ENCODE data around the gene RASA3.
"Not testable (repeated sequence)": the region's sequence is repeated elsewhere in the genome, so short reads cannot be mapped to it uniquely, and the experiment has no call there.

The RASA3 gene

GRCh38 chr13:114101358-114102130 is 30.9 kb downstream of the RASA3 start:
- DNase-seq (ENCODE audit: low read depth in 2 of 2): no peak

DNA sequence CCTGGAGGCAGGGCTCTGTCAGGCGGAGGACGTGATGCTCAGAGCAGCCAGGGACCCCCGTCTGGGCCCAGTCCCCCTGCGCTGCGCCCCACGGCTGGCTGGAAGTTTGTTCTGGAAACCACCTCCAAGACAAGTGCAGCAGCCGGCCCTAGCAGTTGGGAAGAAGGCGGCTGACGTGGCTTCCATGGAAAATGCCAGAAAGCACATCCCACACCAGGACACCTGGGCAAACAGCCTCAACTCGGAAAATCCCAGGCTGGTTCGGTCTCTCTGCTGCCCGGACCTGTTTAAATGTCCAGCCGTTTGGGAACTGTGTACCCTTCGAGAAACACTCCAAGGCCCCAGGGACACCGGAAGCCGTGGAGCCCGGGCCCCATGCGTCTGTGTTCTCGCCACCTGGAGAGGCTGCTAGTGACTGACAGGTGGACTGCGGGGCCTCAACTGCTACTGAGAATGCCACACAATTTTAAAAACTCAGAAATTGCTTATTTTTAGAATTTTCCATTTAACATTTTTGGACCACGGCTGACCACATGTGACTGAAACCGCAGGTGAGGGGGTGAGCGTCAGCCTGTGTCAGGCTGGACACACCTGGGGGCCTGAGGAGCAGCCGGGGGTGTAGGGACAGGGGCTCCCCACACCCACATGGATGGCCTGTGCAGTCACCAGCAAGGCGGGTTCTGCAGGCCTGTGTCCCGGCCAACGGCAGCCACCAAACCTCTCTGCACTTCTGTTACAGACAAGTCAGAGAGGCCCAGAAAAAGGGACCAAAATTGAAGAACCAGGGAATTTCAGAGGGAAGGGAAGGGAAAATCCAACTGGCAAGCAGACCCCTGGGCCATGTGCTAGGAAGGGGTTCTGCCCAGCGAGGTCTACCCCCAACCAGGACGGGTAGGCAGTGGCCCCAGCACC is 31.7 kb downstream of the RASA3 start:
- DNase-seq (ENCODE audit: low read depth in 2 of 2): no peak

DNA sequence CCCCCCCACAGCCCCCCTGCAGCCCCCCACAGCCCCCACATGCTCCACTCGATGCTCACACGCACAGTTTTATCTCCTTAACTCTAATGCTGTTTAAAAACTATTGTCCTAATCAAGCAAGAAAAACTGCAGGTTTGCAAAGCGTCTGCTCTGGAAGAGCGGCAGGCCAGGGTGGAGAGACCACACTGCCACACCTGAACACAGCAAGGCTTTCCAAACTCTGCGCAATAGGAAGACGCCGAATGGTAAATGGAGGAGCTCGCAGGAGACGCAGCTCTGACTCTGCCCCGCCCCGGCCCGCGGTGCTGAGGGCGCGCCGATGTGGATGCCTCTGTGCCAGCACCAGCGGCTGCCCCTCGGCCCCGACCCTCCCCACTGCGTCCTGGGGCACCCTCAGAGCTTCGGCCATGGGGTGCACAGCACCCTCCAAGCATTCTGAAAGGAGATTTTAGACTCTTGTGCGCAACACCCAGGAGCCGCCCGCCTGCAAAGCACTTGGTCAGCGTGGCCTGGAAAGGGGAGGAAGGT is 32.4 kb downstream of the RASA3 start:
- DNase-seq (ENCODE audit: low read depth in 2 of 2): no peak

GRCh38 chr13:114099191-114099590 is 33.2 kb downstream of the RASA3 start:
- DNase-seq (ENCODE audit: low read depth in 2 of 2): no peak

- not testable (repeated sequence) for DNase-seq (ENCODE audit: low read depth in 2 of 2)
Measured at GRCh38 chr13:114098689-114099056, 33.8 kb downstream of the RASA3 start.

- DNase-seq (ENCODE audit: low read depth in 2 of 2): no peak
Measured at GRCh38 chr13:114097893-114098688, 34.3 kb downstream of the RASA3 start.

GRCh38 chr13:114097212-114097892 is 35.1 kb downstream of the RASA3 start:
- no peak for DNase-seq (ENCODE audit: low read depth in 2 of 2)

- no peak for DNase-seq (ENCODE audit: low read depth in 2 of 2)
Measured at GRCh38 chr13:114096811-114097211, 35.6 kb downstream of the RASA3 start.

- DNase-seq (ENCODE audit: low read depth in 2 of 2): no peak
Measured at GRCh38 chr13:114096031-114096485, 36.4 kb downstream of the RASA3 start.

DNA sequence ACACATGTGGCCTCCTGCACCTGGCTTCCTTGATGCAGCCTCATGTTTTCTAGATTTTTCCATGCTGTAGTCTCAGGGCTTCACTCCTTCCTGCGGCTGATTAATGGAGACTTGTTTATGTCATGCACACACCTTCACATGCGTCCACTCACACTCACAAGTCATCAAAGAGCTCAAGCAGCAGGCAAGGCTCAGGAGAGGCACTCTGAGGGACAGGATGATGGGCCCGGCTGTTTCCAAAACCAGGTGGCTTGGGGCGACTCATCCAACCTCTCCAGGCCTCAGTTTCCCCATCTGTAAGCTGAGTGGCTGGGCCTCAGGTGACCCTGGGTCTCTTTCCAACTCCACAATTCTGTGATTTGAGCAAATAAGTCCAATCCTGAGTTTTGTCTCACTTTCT is 36.9 kb downstream of the RASA3 start:
- no peak for DNase-seq (ENCODE audit: low read depth in 2 of 2)

DNA sequence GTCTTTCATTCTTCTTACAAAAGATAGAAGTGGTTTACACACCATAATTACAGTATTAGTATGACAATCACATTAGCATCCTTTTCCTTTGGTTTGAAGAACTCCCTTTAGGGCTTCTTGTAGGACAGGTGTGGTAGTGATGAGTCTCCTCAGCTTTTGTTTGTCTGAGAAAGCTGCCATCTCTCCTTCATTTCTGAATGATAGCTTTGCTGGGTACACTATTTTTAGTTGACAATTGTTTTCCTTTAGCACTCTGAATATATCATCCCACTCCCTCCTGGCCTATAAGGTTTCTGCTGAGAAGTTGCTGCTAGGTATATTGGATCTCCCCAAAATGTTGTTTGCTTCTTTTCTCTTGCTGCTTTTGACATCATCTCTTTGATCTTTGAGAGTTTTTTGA is 39.3 kb downstream of the RASA3 start:
- DNase-seq (ENCODE audit: low read depth in 2 of 2): no peak

DNA sequence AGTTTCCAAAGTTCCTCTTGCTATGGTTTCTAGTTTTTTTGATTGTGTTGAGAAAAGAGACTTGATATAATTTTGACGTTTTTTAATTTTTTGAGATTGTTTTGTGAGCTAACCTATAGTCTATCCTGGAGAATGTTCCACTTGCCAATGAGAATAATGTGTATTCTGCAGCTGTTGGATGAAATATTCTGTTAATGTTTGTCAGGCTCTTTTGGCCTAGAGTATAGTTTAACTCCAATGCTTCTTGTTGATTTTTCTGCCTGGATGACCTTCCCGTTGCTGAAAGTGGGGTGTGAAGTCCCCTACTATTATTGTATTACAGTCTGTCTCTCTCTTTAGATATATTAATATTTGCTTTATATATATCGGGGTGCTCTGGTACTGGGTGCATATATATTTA is 40.0 kb downstream of the RASA3 start:
- DNase-seq (ENCODE audit: low read depth in 2 of 2): no peak

DNA sequence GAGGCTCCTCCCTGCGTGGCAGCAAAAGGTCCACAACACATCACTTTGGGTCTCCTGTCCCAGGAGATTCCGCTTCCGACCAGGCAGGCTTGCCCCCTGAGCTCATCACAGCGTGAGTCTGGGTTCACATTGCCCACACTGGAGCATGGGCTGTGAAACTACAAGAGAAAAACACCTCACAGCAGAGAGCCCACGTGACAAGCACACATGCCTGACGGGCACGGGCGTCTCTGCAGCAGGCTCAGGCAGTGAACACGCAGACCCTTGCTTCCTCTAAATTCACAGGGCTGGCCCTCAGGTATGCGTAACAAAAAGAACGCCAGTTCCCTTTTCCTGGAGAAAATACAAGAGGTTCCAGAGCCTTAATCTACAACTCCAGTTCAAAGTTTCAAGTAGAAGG is 41.9 kb downstream of the RASA3 start:
- DNase-seq (ENCODE audit: low read depth in 2 of 2): no peak

DNA sequence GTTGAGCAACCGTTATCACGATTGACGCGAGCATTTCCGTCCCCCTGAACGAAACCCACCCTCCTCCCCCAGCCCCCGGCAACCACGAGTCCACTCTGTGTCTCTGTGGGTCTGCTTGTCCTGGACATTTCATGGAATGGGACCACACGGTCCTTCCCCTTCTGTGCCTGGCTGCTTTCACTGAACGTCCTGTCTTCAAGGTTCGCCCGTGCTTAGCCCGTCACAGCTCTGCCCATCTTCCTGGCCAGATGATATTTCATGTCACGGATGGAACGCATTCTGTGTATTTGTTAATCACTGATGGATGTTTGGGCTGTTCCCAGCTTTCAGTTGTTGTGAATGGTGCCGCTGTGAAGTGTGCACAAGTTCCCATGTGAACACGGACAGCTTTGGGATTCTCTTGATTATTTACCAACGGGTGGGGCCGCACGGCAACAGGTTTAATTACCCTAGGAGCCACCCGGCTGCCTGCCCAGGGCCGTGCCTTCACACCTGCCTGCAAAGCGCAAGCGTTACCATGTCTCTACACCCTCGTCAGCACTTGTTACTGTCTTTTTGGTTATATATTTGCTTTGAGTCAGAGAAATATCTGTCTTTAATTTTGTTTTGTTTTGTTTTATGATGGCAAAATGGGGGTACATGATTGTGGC is 42.5 kb downstream of the RASA3 start:
- DNase-seq (ENCODE audit: low read depth in 2 of 2): no peak

GRCh38 chr13:114089341-114089740 is 43.1 kb downstream of the RASA3 start:
- DNase-seq (ENCODE audit: low read depth in 2 of 2): no peak

GRCh38 chr13:114088863-114089262 is 43.6 kb downstream of the RASA3 start:
- no peak for DNase-seq (ENCODE audit: low read depth in 2 of 2)

GRCh38 chr13:114088234-114088633 is 44.2 kb downstream of the RASA3 start:
- no peak for DNase-seq (ENCODE audit: low read depth in 2 of 2)

DNA sequence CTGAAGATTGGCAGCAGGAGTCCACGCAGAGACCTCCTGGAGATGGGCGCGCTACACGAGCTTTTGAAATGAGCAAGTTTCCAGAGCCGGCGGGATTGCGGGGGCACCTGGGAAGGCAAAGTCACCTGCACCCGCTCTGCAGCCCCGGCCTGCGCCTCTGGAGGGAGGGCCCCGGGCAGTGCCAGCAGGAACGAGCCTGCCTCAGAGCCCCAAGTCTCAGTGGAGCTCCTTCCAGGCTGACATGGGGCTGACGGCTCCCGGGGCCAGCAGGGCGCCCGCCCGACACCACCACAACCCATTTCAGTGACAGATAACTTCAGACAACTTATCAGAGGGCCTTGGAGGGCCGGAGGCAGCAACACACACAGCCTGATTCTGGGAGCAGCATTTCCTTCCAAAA is 45.0 kb downstream of the RASA3 start:
- no peak for DNase-seq (ENCODE audit: low read depth in 2 of 2)

DNA sequence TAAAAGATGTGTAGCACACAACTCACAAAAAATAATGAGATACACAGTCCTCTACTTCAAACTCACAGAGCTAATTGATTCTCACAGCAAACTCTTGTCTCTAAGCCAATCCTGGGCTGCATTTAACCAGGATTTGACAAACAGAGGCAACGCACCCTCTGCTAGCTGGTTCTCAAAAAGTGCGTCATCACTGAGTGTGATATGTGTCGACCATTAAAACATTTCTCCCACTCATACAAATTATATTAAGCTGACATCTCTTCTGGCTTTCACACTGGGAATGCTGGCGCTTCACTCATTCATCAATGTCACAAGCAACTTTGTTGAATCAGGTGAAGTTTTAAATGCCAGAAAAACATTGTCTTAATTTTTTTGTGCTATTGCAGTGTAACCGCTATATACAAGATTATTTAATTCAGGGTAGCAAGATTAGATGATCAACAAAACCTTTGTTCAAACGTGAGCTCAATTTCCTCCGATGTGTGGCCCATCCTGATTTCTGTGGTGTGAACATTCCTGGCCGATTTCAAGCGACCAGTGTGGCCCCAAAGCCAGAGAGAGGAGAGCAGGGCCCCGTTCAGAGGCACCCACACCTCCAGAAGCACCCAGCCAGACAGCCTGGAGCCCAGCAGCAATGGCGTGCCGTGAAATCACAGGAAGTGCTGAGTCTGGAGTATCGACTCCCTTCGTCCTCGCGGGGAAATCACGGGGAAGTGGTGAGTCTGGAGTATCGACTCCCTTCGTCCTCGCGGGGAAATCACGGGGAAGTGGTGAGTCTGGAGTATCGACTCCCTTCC is 49.4 kb downstream of the RASA3 start:
- DNase-seq (ENCODE audit: low read depth in 2 of 2): no peak
